AG09319 (cell line): ENCODE data around the gene GALNT15.
A peak's percentile ranks its signal among the peaks of the same experiment; 100 is the strongest.

Experiments
- DNase-seq: peaks from one replicate; pipeline ENCODE4 v3.0.0-alpha.2; 2010; ENCODE audit warnings: low read depth; ENCODE audit errors: extremely low read depth
- CTCF ChIP-seq: IDR thresholded peaks from 2 replicates; pipeline ENCODE4 v1.5.1; 2011; ENCODE audit warnings: low read depth, mild to moderate bottlenecking, inconsistent platforms, low read length, moderate library complexity

Gene GALNT15

GRCh38 chr3:16174389-16174788, at the start of gene GALNT15:
TSS of gene GALNT15 (plus strand) at chr3:16174680. CDS start at chr3:16175152, 472 bp downstream.
- peak; percentile 87 for DNase-seq
- no peak for TF ChIP-seq CTCF

- DNase-seq = no peak
- TF ChIP-seq CTCF = no peak
These were observed 47.8 kb upstream of the GALNT15 start for GRCh38 chr3:16126634-16127033.

GRCh38 chr3:16127249-16127648, 47.2 kb upstream of the GALNT15 start:
- DNase-seq = no peak
- no peak; the same call in none of the 2 replicates for TF ChIP-seq CTCF

GRCh38 chr3:16130066-16130465, 44.4 kb upstream of the GALNT15 start:
- DNase-seq = no peak

GRCh38 chr3:16132190-16132589, 42.3 kb upstream of the GALNT15 start:
- no peak for TF ChIP-seq CTCF
- DNase-seq = no peak

More at GRCh38 chr3:16130066-16130465, 44.4 kb upstream of the GALNT15 start:
- no peak for TF ChIP-seq CTCF

- TF ChIP-seq CTCF = no peak
- DNase-seq = no peak
These were observed 41.6 kb upstream of the GALNT15 start for GRCh38 chr3:16132928-16133327.

GRCh38 chr3:16134173-16134928, 40.1 kb upstream of the GALNT15 start:
- no peak for TF ChIP-seq CTCF
- no peak for DNase-seq
